SKM-1 (cell line): ENCODE results near the gene PEAK3.

Source experiments
- DNase-seq: peaks from one replicate; lab custom pipeline; 2025; ENCODE audit not compliant: unreplicated experiment; lab: John Stamatoyannopoulos, UW

PEAK3 gene

DNA sequence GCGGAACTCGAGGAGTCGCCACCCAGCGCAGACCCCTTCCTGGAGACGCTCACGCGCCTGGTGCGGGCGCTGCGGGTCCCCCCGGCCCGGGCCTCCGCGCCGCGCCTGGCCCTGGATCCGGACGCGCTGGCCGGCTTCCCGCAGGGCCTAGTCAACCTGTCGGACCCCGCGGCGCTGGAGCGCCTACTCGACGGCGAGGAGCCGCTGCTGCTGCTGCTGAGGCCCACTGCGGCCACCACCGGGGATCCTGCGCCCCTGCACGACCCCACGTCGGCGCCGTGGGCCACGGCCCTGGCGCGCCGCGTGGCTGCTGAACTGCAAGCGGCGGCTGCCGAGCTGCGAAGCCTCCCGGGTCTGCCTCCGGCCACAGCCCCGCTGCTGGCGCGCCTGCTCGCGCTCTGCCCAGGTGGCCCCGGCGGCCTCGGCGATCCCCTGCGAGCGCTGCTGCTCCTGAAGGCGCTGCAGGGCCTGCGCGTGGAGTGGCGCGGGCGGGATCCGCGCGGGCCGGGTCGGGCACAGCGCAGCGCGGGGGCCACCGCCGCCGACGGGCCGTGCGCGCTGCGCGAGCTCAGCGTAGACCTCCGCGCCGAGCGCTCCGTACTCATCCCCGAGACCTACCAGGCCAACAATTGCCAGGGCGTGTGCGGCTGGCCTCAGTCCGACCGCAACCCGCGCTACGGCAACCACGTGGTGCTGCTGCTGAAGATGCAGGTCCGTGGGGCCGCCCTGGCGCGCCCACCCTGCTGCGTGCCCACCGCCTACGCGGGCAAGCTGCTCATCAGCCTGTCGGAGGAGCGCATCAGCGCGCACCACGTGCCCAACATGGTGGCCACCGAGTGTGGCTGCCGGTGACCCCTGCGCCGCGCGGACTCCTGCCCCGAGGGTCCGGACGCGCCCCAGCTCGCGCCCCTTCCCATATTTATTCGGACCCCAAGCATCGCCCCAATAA lies 30.6 kb downstream of the PEAK3 start:
- no peak for DNase-seq

DNA sequence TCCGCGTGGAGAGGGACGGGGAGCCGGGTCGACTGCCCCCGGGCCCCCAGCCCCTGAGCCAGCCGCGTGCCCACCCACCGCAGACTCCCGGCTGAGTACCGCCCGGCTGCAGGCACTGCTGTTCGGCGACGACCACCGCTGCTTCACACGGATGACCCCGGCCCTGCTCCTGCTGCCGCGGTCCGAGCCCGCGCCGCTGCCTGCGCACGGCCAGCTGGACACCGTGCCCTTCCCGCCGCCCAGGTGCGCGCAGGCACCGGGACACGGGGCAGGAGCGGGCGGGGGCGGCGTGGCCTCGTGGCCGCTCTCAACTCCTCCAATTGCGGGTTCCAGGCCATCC lies 31.2 kb downstream of the PEAK3 start:
- no peak for DNase-seq

DNA sequence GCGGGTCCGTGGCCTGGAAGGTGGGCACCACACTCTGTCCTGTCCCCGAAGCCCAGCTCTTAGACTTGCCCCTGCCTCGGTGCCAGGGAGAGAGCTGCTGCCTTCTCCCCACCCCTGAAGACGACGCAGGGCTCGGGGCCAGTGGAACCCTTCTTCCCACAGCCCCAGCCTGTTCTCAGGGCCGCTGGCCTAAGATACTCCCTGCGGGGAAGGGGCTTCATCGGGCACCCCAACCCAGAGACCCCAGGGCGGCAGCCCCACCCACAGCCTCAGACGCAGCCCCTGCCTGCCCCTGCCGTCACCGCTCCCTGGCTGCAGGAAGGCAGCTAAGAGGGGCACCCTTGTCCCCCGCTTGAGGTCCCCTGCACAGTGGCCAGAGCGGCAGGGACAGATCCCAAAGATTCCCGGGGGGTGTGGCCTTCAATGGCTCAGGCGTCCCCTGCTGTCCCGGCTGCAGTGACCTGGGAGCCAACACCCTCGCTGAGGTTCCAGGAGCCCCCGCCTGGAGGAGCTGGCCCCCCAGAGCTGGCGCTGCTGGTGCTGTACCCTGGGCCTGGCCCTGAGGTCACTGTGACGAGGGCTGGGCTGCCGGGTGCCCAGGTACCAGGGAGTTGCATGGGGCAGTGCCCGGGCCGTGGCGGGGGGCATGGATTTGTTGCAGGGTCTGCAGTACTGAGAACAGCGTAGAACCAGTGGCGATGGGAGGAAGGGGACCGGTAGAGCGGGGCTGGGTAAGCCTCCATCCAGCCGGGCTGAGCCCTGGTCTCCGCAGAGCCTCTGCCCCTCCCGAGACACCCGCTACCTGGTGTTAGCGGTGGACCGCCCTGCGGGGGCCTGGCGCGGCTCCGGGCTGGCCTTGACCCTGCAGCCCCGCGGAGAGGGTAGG lies 31.9 kb downstream of the PEAK3 start:
- DNase-seq: no peak

DNA sequence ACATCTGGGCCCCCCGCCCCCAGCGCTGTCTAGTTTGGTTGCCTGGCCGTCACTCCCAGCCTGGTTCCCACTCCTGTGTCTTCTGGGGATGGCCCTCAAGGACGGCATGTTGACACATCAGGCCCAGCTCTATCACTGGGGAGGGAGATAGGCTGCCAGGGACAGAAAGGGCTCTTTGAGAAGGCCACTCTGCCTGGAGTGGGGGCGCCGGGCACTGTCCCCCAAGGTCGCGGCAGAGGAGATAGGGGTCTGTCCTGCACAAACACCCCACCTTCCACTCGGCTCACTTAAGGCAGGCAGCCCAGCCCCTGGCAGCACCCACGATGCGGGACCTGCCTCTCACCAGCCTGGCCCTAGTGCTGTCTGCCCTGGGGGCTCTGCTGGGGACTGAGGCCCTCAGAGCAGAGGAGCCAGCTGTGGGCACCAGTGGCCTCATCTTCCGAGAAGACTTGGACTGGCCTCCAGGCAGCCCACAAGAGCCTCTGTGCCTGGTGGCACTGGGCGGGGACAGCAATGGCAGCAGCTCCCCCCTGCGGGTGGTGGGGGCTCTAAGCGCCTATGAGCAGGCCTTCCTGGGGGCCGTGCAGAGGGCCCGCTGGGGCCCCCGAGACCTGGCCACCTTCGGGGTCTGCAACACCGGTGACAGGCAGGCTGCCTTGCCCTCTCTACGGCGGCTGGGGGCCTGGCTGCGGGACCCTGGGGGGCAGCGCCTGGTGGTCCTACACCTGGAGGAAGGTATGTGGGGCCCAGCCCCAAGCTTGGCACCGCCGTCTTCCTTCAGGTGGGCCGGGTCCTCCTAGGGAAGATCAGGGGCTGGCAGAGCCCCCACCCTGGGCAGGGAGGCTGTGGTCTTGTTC lies 32.7 kb downstream of the PEAK3 start, which contains the start of gene AMH:
AMH (plus strand) TSS at position 314 of the 857 bp plus-strand sequence; CDS start at position 324, 10 bp downstream.
- no peak for DNase-seq

GRCh38 chr19:2248136-2249009 lies 33.6 kb downstream of the PEAK3 start:
- DNase-seq: no peak

DNA sequence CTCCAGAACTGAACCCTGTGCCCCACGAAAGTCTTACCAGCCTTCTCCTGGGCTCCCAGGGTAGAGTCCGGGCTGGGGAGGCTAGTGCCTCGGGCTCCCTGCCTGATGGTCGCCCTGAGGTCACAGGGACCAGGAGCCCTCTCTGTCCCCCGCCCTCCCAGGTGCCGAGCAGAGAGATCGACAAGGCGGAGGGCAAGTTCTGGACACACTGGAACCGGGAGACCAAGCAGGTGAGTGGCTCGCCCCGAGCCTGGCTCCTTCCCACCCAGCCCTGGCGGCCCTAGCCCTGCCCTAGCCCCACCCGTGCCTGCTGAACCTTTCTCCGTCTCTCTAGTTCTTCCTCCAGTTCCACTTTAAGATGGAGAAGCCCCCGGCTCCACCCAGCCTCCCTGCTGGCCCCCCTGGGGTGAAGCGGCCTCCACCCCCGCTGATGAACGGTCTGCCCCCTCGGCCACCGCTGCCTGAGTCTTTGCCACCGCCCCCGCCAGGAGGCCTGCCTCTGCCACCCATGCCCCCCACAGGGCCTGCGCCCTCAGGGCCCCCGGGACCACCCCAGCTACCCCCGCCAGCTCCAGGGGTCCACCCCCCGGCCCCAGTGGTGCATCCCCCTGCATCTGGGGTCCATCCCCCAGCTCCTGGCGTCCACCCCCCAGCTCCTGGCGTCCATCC lies 34.4 kb downstream of the PEAK3 start:
- DNase-seq: no peak

- DNase-seq: no peak
Measured at GRCh38 chr19:2246801-2247361, 35.1 kb downstream of the PEAK3 start.

DNA sequence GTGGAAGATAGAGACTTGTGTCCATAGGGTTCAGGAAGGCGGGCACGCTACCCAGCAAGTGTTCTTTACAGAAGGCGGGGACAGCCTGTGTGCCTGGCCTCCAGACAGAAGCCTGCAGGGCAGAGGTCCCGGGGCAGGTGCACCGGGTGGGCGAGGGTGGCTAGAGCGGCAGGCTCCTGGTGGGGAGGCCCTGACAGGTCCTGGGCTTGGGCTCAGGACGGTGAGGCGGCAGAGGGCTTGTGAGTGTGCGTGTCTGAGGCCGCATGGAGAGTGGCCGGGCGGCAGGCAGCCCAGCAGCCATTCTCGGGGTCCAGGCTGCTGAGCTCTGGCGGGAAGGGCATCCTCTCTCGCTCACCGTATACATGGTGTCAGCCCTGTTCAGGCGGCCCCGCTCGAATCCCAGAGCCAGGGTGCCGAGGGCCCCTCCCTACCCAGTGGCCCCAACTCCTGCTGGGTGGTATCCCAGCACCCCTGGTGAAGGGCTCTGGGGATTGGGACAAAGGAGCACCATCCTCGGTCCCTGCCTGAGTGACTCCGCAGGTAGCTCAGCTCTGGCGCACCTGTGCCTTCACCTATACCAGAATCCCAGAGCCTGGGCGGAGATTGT lies 35.9 kb downstream of the PEAK3 start:
- no peak for DNase-seq

GRCh38 chr19:2245273-2245672 lies 36.7 kb downstream of the PEAK3 start:
- DNase-seq: no peak

GRCh38 chr19:2244486-2244885 lies 37.5 kb downstream of the PEAK3 start:
- DNase-seq: no peak

DNA sequence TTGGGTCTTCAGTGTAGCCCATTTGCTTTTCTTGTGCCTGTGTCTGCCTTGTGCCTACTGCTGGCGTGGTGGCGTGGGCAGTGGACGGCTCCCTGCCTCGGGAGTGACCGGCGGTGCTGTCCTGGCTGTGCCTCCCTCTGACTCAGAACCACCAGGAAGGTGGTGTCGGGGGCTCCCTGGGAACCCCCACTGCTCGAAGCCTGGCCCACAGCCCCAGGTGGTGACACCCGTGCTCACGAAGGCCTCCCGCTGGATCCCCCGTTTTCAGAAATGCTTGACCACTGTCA lies 37.9 kb downstream of the PEAK3 start:
- no peak for DNase-seq

- DNase-seq: no peak
Measured at GRCh38 chr19:2243274-2244124, 38.5 kb downstream of the PEAK3 start.

DNA sequence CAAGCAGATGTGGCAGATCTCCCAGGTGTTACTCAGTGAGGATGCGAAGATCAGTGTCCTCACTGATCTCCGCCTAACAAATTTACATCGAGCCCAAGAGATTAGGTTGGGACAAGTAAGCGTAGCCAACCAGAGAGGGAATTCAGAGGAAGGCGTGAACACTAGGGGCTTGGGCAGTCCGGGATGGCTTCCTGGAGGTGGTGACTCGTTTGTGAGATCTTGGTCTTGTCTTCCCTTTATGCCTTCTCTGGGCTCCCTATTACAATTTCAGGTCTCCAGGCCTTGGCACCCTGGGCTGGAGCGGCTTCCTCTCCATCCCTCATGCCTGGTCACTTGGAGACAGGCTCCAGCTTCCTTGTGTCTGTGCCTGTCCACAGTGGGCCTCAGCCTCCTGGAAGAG lies 39.2 kb downstream of the PEAK3 start:
- DNase-seq: no peak

DNA sequence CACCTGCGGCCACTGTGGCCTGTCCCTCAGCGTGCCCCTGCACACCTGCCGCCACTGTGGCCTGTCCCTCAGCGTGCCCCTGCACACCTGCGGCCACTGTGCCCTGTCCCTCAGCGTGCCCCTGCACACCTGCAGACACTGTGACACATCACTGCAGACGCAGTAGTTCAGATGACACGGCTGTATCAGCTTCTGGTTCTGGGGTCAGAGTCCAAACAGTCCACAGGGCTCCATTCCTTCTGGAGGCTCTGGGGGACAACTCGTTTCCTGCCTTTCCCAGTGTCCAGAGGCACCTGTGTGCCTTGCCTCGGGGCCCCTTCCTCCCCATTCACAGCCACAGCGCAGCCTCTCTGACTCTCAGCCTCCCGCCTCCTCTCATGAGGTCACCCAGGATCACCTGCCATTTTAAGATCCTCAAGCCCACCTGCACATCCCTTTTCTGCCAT lies 39.9 kb downstream of the PEAK3 start:
- no peak for DNase-seq

DNA sequence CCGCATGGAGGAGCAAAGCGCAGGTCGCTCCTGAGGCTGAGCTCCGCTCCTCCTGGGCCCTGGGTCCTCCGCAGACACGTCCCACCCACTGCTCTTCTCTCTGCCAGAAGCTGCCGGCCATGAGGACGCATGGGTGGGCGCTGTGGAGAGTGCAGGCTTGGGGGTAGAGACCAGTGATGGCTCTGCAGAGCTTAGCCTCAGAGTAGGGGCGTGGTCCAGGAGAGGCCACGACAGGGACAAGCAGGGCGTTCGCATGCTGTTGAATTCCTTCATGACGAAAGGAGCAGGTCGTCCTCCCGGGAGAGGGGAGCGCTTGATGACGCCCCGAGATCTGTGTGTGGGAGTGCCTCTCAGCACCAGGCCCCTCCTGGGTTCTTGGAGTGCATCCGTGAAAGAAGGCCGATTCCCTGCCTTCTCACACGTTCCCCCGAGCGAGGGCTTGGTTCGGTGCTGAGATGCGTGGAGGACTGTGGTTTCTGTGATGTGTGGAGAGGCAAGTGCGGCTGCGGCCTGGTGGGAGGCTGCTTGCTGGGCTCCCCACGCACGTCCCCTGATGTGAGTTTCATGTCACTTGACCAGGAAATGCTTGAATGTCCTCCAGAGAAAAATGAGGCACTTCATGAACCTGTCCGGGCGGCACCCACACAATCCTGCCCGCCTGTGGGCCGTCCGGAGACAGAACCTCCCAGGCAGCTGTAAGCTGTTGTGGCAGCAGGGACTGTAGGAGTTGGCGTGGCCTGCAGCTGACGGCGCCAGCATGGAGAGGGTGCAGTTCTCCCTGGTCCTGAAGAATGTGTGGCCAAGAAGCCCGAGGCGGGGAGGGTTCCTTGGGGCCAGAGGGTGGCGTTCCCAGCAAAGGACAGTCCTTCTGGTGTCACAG lies 40.9 kb downstream of the PEAK3 start:
- no peak for DNase-seq

GRCh38 chr19:2239771-2240770 lies 41.9 kb downstream of the PEAK3 start:
- DNase-seq: no peak
